GM12872 (cell line): ENCODE measurements around the gene SPPL2C.

ENCODE experiments used
- CTCF ChIP-seq: IDR thresholded peaks from 3 replicates; pipeline ENCODE4 v1.5.1; 2011; ENCODE audit warnings: low read depth, mild to moderate bottlenecking, low read length, moderate library complexity; ENCODE audit not compliant: insufficient read depth

SPPL2C gene

GRCh38 chr17:45844695-45845375 is at the start of gene SPPL2C:
Gene SPPL2C, plus strand, starts transcription at chr17:45844881. Its CDS starts 26 bp downstream, at chr17:45844907.
- no peak for TF ChIP-seq CTCF

GRCh38 chr17:45800816-45801215 is 43.9 kb upstream of the SPPL2C start:
- TF ChIP-seq CTCF, result no peak

- TF ChIP-seq CTCF, result no peak
Observed at GRCh38 chr17:45801421-45801820, 43.3 kb upstream of the SPPL2C start.

GRCh38 chr17:45808845-45809244 is 35.8 kb upstream of the SPPL2C start:
- TF ChIP-seq CTCF, result no peak

- no peak for TF ChIP-seq CTCF
Observed at GRCh38 chr17:45809499-45809898, 35.2 kb upstream of the SPPL2C start.

GRCh38 chr17:45812102-45812501 is 32.6 kb upstream of the SPPL2C start:
- 0 out of 3 replicates have a peak, but pooled peaks have one; percentile 16 for TF ChIP-seq CTCF

GRCh38 chr17:45813048-45813725 is 31.5 kb upstream of the SPPL2C start:
- TF ChIP-seq CTCF, result no peak
